H54 (cell line): Measurements from ENCODE around the gene CLDN2.
"Not testable (repeated sequence)": the region's sequence is repeated elsewhere in the genome, so short reads cannot be mapped to it uniquely, and the experiment has no call there.

Experiments
- DNase-seq: peaks from one replicate; pipeline ENCODE4 v3.0.0; 2011; ENCODE audit warnings: low spot score, mixed read lengths; ENCODE audit not compliant: insufficient read length
- FAIRE-seq: peaks from 3 replicates; lab custom pipeline; 2011; peaks lifted over from hg19 to GRCh38; lab: Jason Lieb, UNC
- POLR2A ChIP-seq: IDR thresholded peaks from 2 replicates; pipeline ENCODE4 v1.6.1; 2011; ENCODE audit warnings: low read depth, mild to moderate bottlenecking, low read length

CLDN2 gene

DNA sequence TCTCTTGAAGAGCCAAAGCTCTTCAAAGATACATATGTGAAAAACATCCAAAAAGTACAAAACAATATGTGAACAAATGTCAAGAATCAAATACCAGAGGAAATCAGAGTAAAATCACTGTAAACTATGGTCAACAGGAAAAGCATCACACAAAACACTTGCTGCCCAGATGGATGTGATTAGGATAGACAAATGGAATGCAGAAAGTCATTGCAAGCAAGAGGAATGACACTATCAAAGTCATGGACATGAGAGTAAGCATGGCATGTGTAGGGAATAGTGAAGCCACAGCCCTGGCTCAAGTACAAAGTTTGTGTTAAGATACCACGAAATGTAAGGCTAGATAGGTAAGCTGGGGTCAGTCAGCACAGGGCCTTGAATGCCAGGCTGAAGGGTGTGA, 37.7 kb downstream of the CLDN2 start:
- TF ChIP-seq POLR2A, result no peak
- DNase-seq, result no peak
- FAIRE-seq, result no peak

DNA sequence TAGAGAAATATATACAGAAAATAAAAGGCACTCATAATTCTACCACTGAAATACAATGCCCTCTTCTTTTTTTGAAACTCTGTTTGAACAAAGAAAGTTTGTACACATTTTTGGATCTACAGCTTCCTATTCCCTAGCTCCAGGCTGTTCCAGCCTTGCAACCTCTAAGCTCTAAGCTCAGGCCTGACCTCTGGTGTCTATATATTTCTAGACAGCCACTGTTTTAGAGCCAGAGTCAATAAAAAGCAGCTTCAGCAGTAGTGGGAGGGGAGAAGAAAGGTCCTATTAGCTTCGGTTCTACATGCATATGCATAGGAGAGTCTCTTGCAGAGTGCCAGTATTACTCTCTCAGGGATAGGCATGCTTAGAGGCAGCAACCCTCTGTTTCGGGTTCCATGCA, 39.7 kb downstream of the CLDN2 start:
- TF ChIP-seq POLR2A, result no peak
- FAIRE-seq, result no peak
- DNase-seq, result no peak

- no peak for DNase-seq
- FAIRE-seq, result no peak
Measured at GRCh38 chrX:106963111-106963510, 42.9 kb downstream of the CLDN2 start.

DNA sequence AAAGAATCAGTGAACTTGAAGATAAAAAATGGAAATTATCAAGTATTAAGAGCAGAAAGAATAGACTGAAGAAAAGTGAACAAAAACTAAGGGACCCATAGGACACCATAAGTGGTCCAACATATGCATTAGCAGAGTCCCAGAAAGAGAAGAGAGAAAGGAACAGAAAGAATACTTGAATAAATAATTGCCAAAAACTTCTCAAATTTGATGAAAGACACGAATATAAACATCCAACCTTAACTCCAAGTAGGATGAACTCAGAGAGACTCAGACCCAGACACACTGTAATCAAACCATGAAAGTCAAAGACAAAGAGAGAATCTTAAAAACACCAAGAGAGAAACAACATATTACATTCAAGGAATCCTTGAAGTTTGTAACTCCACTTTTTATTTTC, 44.1 kb downstream of the CLDN2 start:
- TF ChIP-seq POLR2A, result no peak
- no peak for DNase-seq
- no peak for FAIRE-seq

More at GRCh38 chrX:106963111-106963510, 42.9 kb downstream of the CLDN2 start:
- no peak for TF ChIP-seq POLR2A

DNA sequence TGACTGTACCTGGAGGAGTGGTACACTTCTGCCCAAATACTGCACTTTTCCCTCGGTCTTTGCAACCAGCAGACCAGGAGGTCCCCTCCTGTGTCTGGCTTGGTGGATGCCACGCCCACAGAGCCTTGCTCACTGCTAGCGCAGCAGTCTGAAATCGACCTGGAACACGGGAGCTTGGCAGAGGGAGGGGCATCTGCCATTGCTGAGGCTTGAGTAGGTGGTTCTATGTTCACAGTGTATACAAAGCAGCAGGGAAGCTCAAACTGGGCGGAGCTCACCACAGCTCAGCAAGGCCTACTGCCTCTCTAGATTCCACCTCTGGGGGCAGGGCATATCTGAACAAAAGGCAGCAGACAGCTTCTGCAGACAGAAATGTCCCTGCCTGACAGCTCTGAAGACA, 46.3 kb downstream of the CLDN2 start:
- not testable (repeated sequence) for FAIRE-seq

GRCh38 chrX:106972896-106973295, 52.7 kb downstream of the CLDN2 start:
- no peak for TF ChIP-seq POLR2A
- no peak for FAIRE-seq

More for the DNA sequence above, 46.3 kb downstream of the CLDN2 start:
- not testable (repeated sequence) for DNase-seq

DNA sequence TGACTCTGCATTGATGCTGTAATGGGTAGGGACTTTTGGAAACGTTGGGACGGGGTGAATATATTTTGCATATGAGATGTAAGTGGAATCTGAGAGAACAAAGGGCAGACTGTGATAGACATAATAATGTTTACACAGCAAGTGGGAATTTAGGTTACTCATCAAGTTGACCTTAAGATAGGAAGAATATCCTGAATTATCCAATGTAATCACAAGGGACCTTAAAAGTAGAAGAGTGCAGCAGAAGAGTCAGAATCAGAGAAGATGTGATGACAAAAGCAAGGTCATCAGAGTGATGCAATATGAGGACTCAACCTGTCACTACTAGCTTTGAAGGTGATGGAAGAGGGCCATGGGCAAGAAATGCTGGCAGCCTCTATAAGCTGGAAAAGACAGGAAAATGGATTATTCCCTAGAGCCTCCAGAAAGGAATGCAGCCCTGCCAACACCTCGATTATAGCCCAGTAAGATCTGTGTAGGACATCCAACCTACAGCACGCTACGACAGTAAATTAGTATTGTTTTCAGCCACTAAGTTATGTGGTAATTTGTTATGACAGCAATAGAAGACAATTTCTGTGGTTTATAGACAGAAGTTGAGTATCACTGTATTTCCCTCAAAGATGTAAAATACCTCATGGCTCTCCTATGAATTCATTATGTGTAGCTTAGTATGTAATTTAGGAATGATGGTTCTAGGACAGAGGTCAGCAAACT, 53.4 kb downstream of the CLDN2 start:
- DNase-seq (no peak), FAIRE-seq (no peak)
- no peak for TF ChIP-seq POLR2A

More at GRCh38 chrX:106972896-106973295, 52.7 kb downstream of the CLDN2 start:
- DNase-seq, result no peak

GRCh38 chrX:106976416-106976815, 56.2 kb downstream of the CLDN2 start:
- DNase-seq, result no peak
- FAIRE-seq, result no peak
- TF ChIP-seq POLR2A, result no peak
